Small intestine (tissue), 4 donors: Measurements from ENCODE around the gene TDRD3. TPM values are rescaled to one million over a fixed set of nuclear protein-coding genes. Genes with fewer than 3 reads are reported as not detected.

Experiments used
- polyA plus RNA-seq, 4 donors: library from polyadenylated mRNA; stranded (reverse) in 3 of 4; unstranded in 1 of 4; fragments of 200-250 nt in 3 of 4; fragments of 120-200 nt in 1 of 4; gene quantifications; one replicate each; pipeline versions ENCODE4 v1.2.1 to v1.2.3, GENCODE V29; 2013
- donor health status: healthy with polysubstance abuse.
- donor health status: Bipolar disorder and iron deficiency.
- donor health status: healthy.

TDRD3 gene
- polyA plus RNA-seq, 4 donors, result 10.0 to 21.7 (median 10.1) TPM

Other genes with a start within 250 kb of the TDRD3 start
- 1 to 10 TPM in 3 of 4 donors, under 1 TPM in 1; 0.67 to 4.2 (median 3.1) TPM for gene DIAPH3, start 233.3 kb upstream of the TDRD3 start, polyA plus RNA-seq